Uterus (tissue), 2 donors: ENCODE data around the gene ZNF532.

Experiments
- CTCF ChIP-seq, 4 experiments: fragments of 200-600 bp in 2 of 4; fragments of 450-650 bp in 2 of 4; sonication (generic) in 2 of 4; IDR thresholded peaks; one replicate each; pipeline ENCODE4 v1.5.1; 2016 to 2019; ENCODE audit warnings: antibody characterized with exemption in 4 of 4, mild to moderate bottlenecking in 2 of 4, moderate library complexity in 1 of 4
- POLR2A ChIP-seq, 2 donors: fragments of 450-650 bp; IDR thresholded peaks; one replicate each; pipeline ENCODE4 v1.6.1; 2016; ENCODE audit warnings: antibody characterized with exemption in 2 of 2, mild to moderate bottlenecking in 1 of 2, moderate library complexity in 1 of 2

- TF ChIP-seq CTCF (IDR thresholded peaks at IDR 0.05) (no peak), POLR2A (IDR thresholded peaks at IDR 0.05) (no peak)
Observed at GRCh38 chr18:58915995-58916394, 51.3 kb downstream of the ZNF532 start.
